PFSK-1 (cell line): Measurements from ENCODE around the gene SLC29A2.

Source experiments
- FOXP2 ChIP-seq: optimal IDR thresholded peaks from 2 replicates; pipeline ENCODE3; 2011; ENCODE audit warnings: borderline replicate concordance, control low read depth, inconsistent platforms; ENCODE audit not compliant: insufficient read depth; ENCODE audit errors: extremely low read length, extremely low read depth
- POLR2AphosphoS5 ChIP-seq: IDR thresholded peaks from 2 replicates; pipeline ENCODE4 v1.6.1; 2012; ENCODE audit warnings: low read depth, mild to moderate bottlenecking, control low read depth, low read length, moderate library complexity
- REST ChIP-seq, 2 experiments: IDR thresholded peaks; 2 replicates each; pipeline versions ENCODE4 v1.6.1 to v1.8.0; 2011 to 2012; ENCODE audit warnings: low read depth in 2 of 2, low read length in 2 of 2, control low read depth in 1 of 2, inconsistent platforms in 1 of 2, mild to moderate bottlenecking in 1 of 2, moderate library complexity in 1 of 2; ENCODE audit not compliant: insufficient read depth in 1 of 2
- SIN3A ChIP-seq: IDR thresholded peaks from 2 replicates; pipeline ENCODE4 v1.6.1; 2012; ENCODE audit warnings: mild to moderate bottlenecking, low read length, moderate library complexity, borderline replicate concordance; ENCODE audit not compliant: insufficient read depth
- TAF1 ChIP-seq: IDR thresholded peaks from 2 replicates; pipeline ENCODE4 v1.6.1; 2012; ENCODE audit warnings: low read length, control low read depth, borderline replicate concordance; ENCODE audit not compliant: insufficient read depth

SLC29A2 gene

GRCh38 chr11:66361502-66361941, 10.0 kb downstream of the SLC29A2 start:
- no peak for TF ChIP-seq TAF1
- no peak for TF ChIP-seq SIN3A
- TF ChIP-seq REST (IDR thresholded peaks at IDR 0.05; ENCODE audit: insufficient read depth in 1 of 2, low read depth in 2 of 2, low read length in 2 of 2): no peak
- TF ChIP-seq FOXP2: no peak
- TF ChIP-seq POLR2AphosphoS5: no peak

GRCh38 chr11:66360406-66361073, 11.0 kb downstream of the SLC29A2 start:
- TF ChIP-seq POLR2AphosphoS5: no peak
- TF ChIP-seq TAF1: no peak
- TF ChIP-seq REST (IDR thresholded peaks at IDR 0.05; ENCODE audit: insufficient read depth in 1 of 2, low read depth in 2 of 2, low read length in 2 of 2): no peak
- TF ChIP-seq SIN3A: no peak
- no peak for TF ChIP-seq FOXP2

- TF ChIP-seq REST (IDR thresholded peaks at IDR 0.05; ENCODE audit: insufficient read depth in 1 of 2, low read depth in 2 of 2, low read length in 2 of 2) (no peak), POLR2AphosphoS5 (no peak), TAF1 (no peak), FOXP2 (no peak), SIN3A (no peak)
Measured at GRCh38 chr11:66359662-66360087, 11.9 kb downstream of the SLC29A2 start.

GRCh38 chr11:66349084-66349386, 22.5 kb downstream of the SLC29A2 start:
- TF ChIP-seq TAF1: no peak
- no peak for TF ChIP-seq REST (IDR thresholded peaks at IDR 0.05; ENCODE audit: insufficient read depth in 1 of 2, low read depth in 2 of 2, low read length in 2 of 2)
- TF ChIP-seq SIN3A: no peak
- no peak for TF ChIP-seq FOXP2
- no peak for TF ChIP-seq POLR2AphosphoS5
